ENCODE measurements around the gene TCF4. TPM values are rescaled to one million over a fixed set of nuclear protein-coding genes. Genes with fewer than 3 reads are reported as not detected.

Gene TCF4
- total and polyA plus RNA-seq, 4 donors: 14.3 to 356 (median 73.0) TPM

DNA sequence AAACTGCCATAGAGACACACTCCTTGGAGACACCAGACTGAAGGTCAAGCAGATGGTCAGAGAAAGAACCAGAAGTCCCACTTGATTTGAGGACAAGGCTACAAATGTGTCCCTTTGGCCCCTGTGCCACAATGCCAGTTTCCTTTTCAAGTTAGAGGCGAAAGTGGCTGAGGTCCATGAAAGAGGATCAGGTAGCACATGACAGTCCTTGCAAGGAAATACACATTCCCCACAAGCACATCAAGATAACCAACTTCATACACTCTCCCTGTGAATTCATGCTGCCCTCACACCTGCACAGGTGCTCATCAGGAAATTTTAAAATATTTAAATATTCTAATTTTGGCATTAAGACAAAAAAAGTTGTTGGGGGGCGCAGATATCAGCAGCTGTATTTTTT lies 218.6 kb downstream of the TCF4 start:
- Histone ChIP-seq H3K9ac (ENCODE audit: insufficient read depth in 1 of 2, low read length in 2 of 2) (no peak overlapping the region), H3K36me3 (ENCODE audit: control insufficient read depth in 4 of 4, insufficient read depth in 4 of 4, low read length in 4 of 4) (peaks cover 0 to 3% (median 0%) of the 10 kb centered on the region in 4 donors), H3K4me1 (ENCODE audit: control insufficient read depth in 5 of 5, insufficient read depth in 5 of 5, low read length in 5 of 5) (no peaks in the 10 kb centered on the region), H3K9me3 (ENCODE audit: control insufficient read depth in 4 of 4, insufficient read depth in 3 of 4, low read length in 3 of 4) (no peaks in the 10 kb centered on the region), H3K4me3 (no peak overlapping the region), H3K27me3 (ENCODE audit: control insufficient read depth in 3 of 3, insufficient read depth in 3 of 3, low read length in 2 of 3) (no peaks in the 10 kb centered on the region), H3K27ac (ENCODE audit: low read depth in 1 of 2, low read length in 1 of 2) (no peak overlapping the region)
- ATAC-seq (ENCODE audit: insufficient read depth, low FRiP score): no peak
- 91% methylated on average over 2 of the region's 2 CpGs for WGBS, 2 donors
- no peak for DNase-seq
- TF ChIP-seq, protein P1, sequence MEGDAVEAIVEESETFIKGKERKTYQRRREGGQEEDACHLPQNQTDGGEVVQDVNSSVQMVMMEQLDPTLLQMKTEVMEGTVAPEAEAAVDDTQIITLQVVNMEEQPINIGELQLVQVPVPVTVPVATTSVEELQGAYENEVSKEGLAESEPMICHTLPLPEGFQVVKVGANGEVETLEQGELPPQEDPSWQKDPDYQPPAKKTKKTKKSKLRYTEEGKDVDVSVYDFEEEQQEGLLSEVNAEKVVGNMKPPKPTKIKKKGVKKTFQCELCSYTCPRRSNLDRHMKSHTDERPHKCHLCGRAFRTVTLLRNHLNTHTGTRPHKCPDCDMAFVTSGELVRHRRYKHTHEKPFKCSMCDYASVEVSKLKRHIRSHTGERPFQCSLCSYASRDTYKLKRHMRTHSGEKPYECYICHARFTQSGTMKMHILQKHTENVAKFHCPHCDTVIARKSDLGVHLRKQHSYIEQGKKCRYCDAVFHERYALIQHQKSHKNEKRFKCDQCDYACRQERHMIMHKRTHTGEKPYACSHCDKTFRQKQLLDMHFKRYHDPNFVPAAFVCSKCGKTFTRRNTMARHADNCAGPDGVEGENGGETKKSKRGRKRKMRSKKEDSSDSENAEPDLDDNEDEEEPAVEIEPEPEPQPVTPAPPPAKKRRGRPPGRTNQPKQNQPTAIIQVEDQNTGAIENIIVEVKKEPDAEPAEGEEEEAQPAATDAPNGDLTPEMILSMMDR (IDR thresholded peaks at IDR 0.05; ENCODE audit: control extremely low read depth, extremely low read depth): no peak

DNA sequence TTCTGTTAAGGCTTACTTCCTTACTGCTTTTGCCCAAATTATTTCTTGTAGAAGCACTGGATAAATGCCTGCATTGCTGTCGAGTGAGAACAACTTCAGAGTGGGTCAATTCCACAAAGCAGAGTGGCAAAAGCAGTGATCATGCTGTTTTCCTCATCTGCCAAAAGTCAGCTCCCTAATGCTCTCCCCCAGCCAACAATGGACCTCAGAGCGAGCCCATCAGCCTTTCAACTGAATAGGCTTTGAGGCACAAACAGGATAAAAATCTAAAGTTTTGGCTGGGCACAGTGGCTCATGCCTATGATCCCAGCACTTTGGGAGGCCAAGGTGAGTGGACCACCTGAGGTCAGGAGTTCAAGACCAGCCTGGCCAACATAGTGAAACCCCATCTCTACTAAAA lies 222.7 kb downstream of the TCF4 start:
- H3K9me3 ChIP-seq (ENCODE audit: control insufficient read depth in 4 of 4, insufficient read depth in 3 of 4, low read length in 3 of 4): no peaks in the 10 kb centered on the region
- DNase-seq (peak in 1 of 3 donors; percentile 47), ATAC-seq (ENCODE audit: insufficient read depth, low FRiP score) (no peak)
- TF ChIP-seq, protein P1 (IDR thresholded peaks at IDR 0.05; ENCODE audit: control extremely low read depth, extremely low read depth): no peak
- H3K36me3 ChIP-seq (ENCODE audit: control insufficient read depth in 4 of 4, insufficient read depth in 4 of 4, low read length in 4 of 4): peaks cover 0 to 3% (median 0%) of the 10 kb centered on the region in 4 donors
- no peaks in the 10 kb centered on the region for H3K27me3 ChIP-seq (ENCODE audit: control insufficient read depth in 3 of 3, insufficient read depth in 3 of 3, low read length in 2 of 3)
- WGBS, 2 donors: 81 to 90% methylated on average over 2 of the region's 2 CpGs
- no peaks in the 10 kb centered on the region for H3K4me1 ChIP-seq (ENCODE audit: control insufficient read depth in 5 of 5, insufficient read depth in 5 of 5, low read length in 5 of 5)
- no peak overlapping the region for H3K27ac ChIP-seq (ENCODE audit: low read depth in 1 of 2, low read length in 1 of 2)
- H3K9ac ChIP-seq (ENCODE audit: insufficient read depth in 1 of 2, low read length in 2 of 2): no peak overlapping the region
- H3K4me3 ChIP-seq: no peak overlapping the region

GRCh38 chr18:55362303-55362702 lies 225.7 kb downstream of the TCF4 start:
- Histone ChIP-seq H3K9me3 (ENCODE audit: control insufficient read depth in 4 of 4, insufficient read depth in 3 of 4, low read length in 3 of 4) (no peaks in the 10 kb centered on the region), H3K36me3 (ENCODE audit: control insufficient read depth in 4 of 4, insufficient read depth in 4 of 4, low read length in 4 of 4) (peaks cover 0 to 2% (median 0%) of the 10 kb centered on the region in 4 donors), H3K4me3 (no peak overlapping the region), H3K27me3 (ENCODE audit: control insufficient read depth in 3 of 3, insufficient read depth in 3 of 3, low read length in 2 of 3) (no peaks in the 10 kb centered on the region), H3K27ac (ENCODE audit: low read depth in 1 of 2, low read length in 1 of 2) (no peak overlapping the region), H3K4me1 (ENCODE audit: control insufficient read depth in 5 of 5, insufficient read depth in 5 of 5, low read length in 5 of 5) (peaks cover 0 to 5% (median 0%) of the 10 kb centered on the region in 5 donors), H3K9ac (ENCODE audit: insufficient read depth in 1 of 2, low read length in 2 of 2) (no peak overlapping the region)
- TF ChIP-seq, protein P1 (IDR thresholded peaks at IDR 0.05; ENCODE audit: control extremely low read depth, extremely low read depth): no peak
- 93 to 96% methylated on average over 3 of the region's 3 CpGs for WGBS, 2 donors
- no peak for DNase-seq
- no peak for ATAC-seq (ENCODE audit: insufficient read depth, low FRiP score)

Measured in lung (tissue), 12 donors.